PC-9 (cell line): ENCODE results near the gene ADAMTS2. TPM values are rescaled to one million over a fixed set of nuclear protein-coding genes. Genes with fewer than 3 reads are reported as not detected.

ENCODE experiments used
- BruUV-seq: library from RNA; stranded (reverse); fragments of 400-500 nt; replicated peaks from 2 replicates; lab custom pipeline; 2021; lab: Mats Ljungman, UMichigan
- CTCF ChIA-PET: fragments of 300-600 bp; sonication (Branson Sonifier 250); formaldehyde crosslinking; loops from one replicate; lab custom pipeline; 2022; ENCODE audit warnings: antibody characterized with exemption; lab: Charles Lee
- POLR2A ChIA-PET: fragments of 300-600 bp; sonication (Branson Sonifier 250); formaldehyde crosslinking; loops from one replicate; lab custom pipeline; 2022; ENCODE audit warnings: antibody characterized with exemption; ENCODE audit not compliant: unreplicated experiment; lab: Charles Lee
- DNase-seq, 2 experiments: peaks; one replicate each; pipeline versions ENCODE4 v3.0.0 to v3.0.0-alpha.2; 2015 to 2022; ENCODE audit warnings: mixed read lengths in 1 of 2
- H2AFZ ChIP-seq: fragments of 200-600 bp; sonication (generic); 2 replicates; pipeline ENCODE4 v1.8.1; 2017; ENCODE audit warnings: antibody characterized with exemption
- H3F3A ChIP-seq: fragments of 200-600 bp; sonication (generic); 2 replicates; pipeline ENCODE4 v1.8.1; 2017; ENCODE audit warnings: antibody characterized with exemption, mild to moderate bottlenecking, low read depth; ENCODE audit not compliant: insufficient read depth
- H3K27ac ChIP-seq: fragments of 200-600 bp; sonication (generic); 2 replicates; pipeline ENCODE4 v1.6.1; 2016; ENCODE audit warnings: mixed run types
- H3K27me3 ChIP-seq: fragments of 200-600 bp; sonication (generic); 2 replicates; pipeline ENCODE4 v1.6.1; 2016; ENCODE audit warnings: low read depth, mixed run types; ENCODE audit not compliant: insufficient read depth
- H3K36me3 ChIP-seq: fragments of 200-600 bp; sonication (generic); 2 replicates; pipeline ENCODE4 v1.6.1; 2016; ENCODE audit warnings: low read depth, mixed run types
- H3K4me1 ChIP-seq: fragments of 200-600 bp; sonication (generic); replicated peaks from 2 replicates; pipeline ENCODE4 v1.6.1; 2016; ENCODE audit warnings: mixed run types; ENCODE audit not compliant: insufficient read depth
- H3K4me2 ChIP-seq: fragments of 200-600 bp; sonication (generic); 2 replicates; pipeline ENCODE4 v1.6.1; 2017; ENCODE audit warnings: mixed run types
- H3K4me3 ChIP-seq: fragments of 200-600 bp; sonication (generic); 2 replicates; pipeline ENCODE4 v1.6.1; 2016; ENCODE audit warnings: mixed run types
- H3K79me2 ChIP-seq: fragments of 200-600 bp; sonication (generic); 2 replicates; pipeline ENCODE4 v1.6.1; 2017; ENCODE audit warnings: low read depth, mixed run types
- H3K9me2 ChIP-seq: fragments of 200-600 bp; sonication (generic); 2 replicates; pipeline ENCODE4 v1.8.1; 2017; ENCODE audit warnings: mild to moderate bottlenecking; ENCODE audit not compliant: insufficient read depth
- H3K9me3 ChIP-seq: fragments of 200-600 bp; sonication (generic); 2 replicates; pipeline ENCODE4 v1.8.1; 2016; ENCODE audit warnings: low read depth; ENCODE audit not compliant: insufficient read depth
- H4K20me1 ChIP-seq: fragments of 200-600 bp; sonication (generic); 2 replicates; pipeline ENCODE4 v1.8.1; 2017; ENCODE audit not compliant: insufficient read depth
- EZH2 ChIP-seq: fragments of 200-600 bp; sonication (generic); IDR thresholded peaks from 2 replicates; pipeline ENCODE4 v1.8.0; 2017; ENCODE audit warnings: antibody characterized with exemption, low read depth
- intact Hi-C: fragments of 100-400 bp; cut with micrococcal nuclease; formaldehyde crosslinking; loops from one replicate; pipeline ENCODE4 v1.10.0; 2022; ENCODE audit not compliant: unreplicated experiment
- total RNA-seq: library from RNA; stranded (reverse); gene quantifications from 2 replicates; pipeline ENCODE4 v1.2.3, GENCODE V29; 2021
- TF ChIP-seq, protein P1 (sequence below): fragments of 200-600 bp; sonication (generic); conservative IDR thresholded peaks from 2 replicates; pipeline ENCODE4 v1.6.1; 2017; ENCODE audit warnings: mixed run types, antibody characterized with exemption, mild to moderate bottlenecking, moderate library complexity

Gene ADAMTS2
- total RNA-seq, 1 experiment from 2014 or later, result not detected

DNA sequence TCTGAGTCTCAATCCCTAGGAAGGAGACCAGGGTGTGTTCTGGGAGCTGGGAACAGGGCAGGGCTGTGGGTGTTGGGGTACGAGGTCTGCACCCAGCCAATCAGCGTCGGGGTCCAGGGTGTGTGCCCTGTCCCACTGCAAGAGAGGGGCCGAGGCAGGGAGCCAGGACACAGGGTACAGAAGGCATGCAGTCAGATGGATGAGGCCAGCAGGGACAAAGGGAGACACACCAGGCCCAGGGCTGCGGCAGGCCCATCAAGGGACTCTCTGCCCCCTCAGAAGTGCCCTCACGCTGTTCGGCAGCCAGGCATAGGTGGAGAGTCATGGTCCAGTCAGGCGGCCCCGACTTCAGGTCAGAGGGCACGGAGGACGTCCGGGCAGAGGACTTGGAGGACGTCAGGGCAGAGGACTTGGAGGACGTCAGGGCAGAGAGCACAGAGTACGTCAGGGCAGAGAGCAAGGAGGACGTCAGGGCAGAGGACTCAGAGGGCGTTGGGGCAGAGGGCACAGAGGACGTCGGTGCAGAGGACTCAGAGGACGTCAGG is 28.8 kb upstream of the ADAMTS2 start:
- Histone ChIP-seq H2AFZ (no peak overlapping the region), H3K9me2 (no peaks in the 10 kb centered on the region), H3K36me3 (no peaks in the 10 kb centered on the region), H3K4me3 (no peak overlapping the region), H3K4me2 (no peak overlapping the region), H4K20me1 (no peaks in the 10 kb centered on the region), H3K79me2 (no peaks in the 10 kb centered on the region), H3K27ac (no peak overlapping the region), H3F3A (no peaks in the 10 kb centered on the region), H3K4me1 (no peaks in the 10 kb centered on the region), H3K27me3 (peaks cover 88% of the 10 kb centered on the region), H3K9me3 (no peaks in the 10 kb centered on the region)
- intact Hi-C loops, result no loop called here
- no peak for DNase-seq
- BruUV-seq, result no TSS peak
- ChIA-PET CTCF (no interaction called here), POLR2A (no interaction called here)
- TF ChIP-seq EZH2, result no peak
- TF ChIP-seq, protein P1, sequence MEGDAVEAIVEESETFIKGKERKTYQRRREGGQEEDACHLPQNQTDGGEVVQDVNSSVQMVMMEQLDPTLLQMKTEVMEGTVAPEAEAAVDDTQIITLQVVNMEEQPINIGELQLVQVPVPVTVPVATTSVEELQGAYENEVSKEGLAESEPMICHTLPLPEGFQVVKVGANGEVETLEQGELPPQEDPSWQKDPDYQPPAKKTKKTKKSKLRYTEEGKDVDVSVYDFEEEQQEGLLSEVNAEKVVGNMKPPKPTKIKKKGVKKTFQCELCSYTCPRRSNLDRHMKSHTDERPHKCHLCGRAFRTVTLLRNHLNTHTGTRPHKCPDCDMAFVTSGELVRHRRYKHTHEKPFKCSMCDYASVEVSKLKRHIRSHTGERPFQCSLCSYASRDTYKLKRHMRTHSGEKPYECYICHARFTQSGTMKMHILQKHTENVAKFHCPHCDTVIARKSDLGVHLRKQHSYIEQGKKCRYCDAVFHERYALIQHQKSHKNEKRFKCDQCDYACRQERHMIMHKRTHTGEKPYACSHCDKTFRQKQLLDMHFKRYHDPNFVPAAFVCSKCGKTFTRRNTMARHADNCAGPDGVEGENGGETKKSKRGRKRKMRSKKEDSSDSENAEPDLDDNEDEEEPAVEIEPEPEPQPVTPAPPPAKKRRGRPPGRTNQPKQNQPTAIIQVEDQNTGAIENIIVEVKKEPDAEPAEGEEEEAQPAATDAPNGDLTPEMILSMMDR, result no peak

DNA sequence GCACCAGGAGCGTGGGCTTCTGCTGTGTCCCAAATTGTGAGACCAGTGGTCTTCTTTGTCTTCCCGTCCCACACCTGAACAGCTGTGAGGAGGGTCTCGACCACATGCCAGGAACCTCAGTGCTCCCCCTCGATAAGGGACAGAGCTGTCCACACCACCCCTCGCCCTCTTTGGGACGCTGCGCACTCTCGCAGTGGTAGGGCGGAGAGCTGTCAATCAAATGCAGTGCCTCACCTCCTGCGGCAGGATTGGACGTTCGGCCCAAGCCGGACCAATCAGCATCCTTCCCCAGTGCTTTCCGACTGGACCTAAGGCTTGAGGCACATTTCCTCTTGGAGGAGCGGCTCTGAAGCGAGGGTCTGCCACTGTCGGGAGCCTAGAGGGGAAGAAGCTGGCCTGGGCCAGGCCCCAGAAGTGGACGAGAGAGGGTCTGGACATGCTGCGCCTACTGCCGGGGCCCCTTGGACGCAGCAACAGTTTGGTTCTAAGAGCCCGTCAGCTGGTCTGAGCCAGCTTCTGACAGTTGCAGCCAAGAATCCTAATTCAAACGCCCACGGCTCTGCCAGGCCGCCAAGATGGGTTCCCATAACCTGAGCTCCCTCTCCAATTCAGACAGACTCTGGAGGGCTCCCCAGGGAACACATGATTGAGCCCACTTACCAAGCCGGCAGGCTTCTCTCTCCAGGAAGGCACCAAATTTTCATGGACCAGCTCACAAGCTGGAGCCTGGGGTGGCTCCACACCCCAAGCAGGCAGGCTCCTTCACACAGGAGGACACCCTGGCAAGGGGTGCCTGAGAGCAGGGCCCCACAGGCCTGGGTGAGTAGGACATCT is 28.1 kb upstream of the ADAMTS2 start:
- no peaks in the 10 kb centered on the region for H3K9me2 ChIP-seq
- BruUV-seq, result no TSS peak
- H3K36me3 ChIP-seq, result no peaks in the 10 kb centered on the region
- H3K27me3 ChIP-seq, result peaks cover 88% of the 10 kb centered on the region
- no peaks in the 10 kb centered on the region for H3K9me3 ChIP-seq
- H3K4me2 ChIP-seq, result no peak overlapping the region
- H3F3A ChIP-seq, result no peaks in the 10 kb centered on the region
- intact Hi-C loops, result no loop called here
- H4K20me1 ChIP-seq, result no peaks in the 10 kb centered on the region
- no peak overlapping the region for H3K27ac ChIP-seq
- no peak overlapping the region for H2AFZ ChIP-seq
- CTCF ChIA-PET, result no interaction called here
- no peaks in the 10 kb centered on the region for H3K79me2 ChIP-seq
- no peak for DNase-seq
- H3K4me3 ChIP-seq, result no peak overlapping the region
- H3K4me1 ChIP-seq, result no peaks in the 10 kb centered on the region
- POLR2A ChIA-PET, result no interaction called here
- TF ChIP-seq EZH2, result no peak
- TF ChIP-seq, protein P1, result no peak

DNA sequence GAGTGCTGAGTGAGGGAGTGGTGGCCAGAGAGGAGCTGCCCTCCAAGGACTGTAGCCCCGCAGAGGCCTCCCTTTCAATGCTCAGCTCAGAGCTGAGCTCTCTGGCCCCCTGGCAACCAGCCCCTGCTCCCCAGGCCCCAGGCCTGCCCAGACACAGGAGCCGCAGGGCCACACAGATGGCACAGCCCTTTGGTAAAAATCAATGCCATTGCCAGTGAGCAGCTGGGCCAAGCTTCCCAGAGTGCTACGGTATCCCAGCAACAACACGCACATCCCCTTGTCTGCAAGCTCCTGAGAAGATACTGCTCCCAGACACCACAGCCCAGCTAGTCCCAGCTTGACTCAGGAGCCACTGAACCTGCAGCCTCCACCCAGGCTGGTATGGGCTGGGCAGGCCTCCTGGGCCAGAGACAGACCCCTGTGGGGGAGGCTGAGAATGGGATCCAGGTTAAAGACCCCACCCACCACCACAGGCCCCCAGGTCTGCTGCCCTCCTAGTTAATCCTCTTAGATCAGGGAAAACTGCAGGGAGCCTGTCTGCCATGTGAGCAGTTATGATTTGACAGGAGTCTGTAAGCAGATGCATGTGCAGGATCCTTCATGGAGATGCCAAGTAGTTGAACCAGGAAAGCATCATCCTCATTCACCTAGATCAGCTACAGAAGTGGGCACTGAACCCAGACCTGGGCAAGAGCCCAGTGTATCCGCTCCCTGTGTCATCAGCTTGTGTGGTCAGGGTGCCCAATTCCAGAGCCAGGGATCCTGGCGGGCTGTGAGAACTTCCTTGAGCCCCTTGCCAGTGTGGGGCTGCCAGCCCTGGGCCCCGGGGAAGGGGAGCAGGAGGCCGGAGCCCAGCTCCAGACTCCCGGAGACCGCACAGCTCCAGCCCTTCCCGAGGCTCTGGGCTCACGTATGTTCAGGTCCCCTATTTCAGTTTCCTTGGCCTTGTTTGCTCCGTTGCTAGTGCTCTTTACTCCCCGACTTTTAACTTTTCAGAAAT is 26.7 kb upstream of the ADAMTS2 start:
- CTCF ChIA-PET, result no interaction called here

More for the DNA sequence above, 26.7 kb upstream of the ADAMTS2 start:
- H3K27ac ChIP-seq, result no peak overlapping the region
- H3K9me3 ChIP-seq, result no peaks in the 10 kb centered on the region
- intact Hi-C loops, result no loop called here
- no peaks in the 10 kb centered on the region for H3K79me2 ChIP-seq
- H2AFZ ChIP-seq, result no peak overlapping the region
- peaks cover 89% of the 10 kb centered on the region for H3K27me3 ChIP-seq
- H3K36me3 ChIP-seq, result no peaks in the 10 kb centered on the region
- POLR2A ChIA-PET, result no interaction called here
- H3K4me3 ChIP-seq, result no peak overlapping the region
- no peaks in the 10 kb centered on the region for H4K20me1 ChIP-seq
- no TSS peak for BruUV-seq
- H3K4me1 ChIP-seq, result no peaks in the 10 kb centered on the region
- H3F3A ChIP-seq, result no peaks in the 10 kb centered on the region
- no peak for TF ChIP-seq EZH2
- TF ChIP-seq, protein P1, result no peak
- H3K4me2 ChIP-seq, result no peak overlapping the region
- no peaks in the 10 kb centered on the region for H3K9me2 ChIP-seq
- DNase-seq, result no peak
